HG02571 (cell line): Measurements from ENCODE around the gene ARHGAP40.

Experiments used
- ATAC-seq: cut with Tn5 transposase; IDR thresholded peaks from one replicate; pipeline ENCODE4 v1.9.1; 2021; ENCODE audit warnings: mild to moderate bottlenecking, moderate library complexity; ENCODE audit not compliant: unreplicated experiment

The ARHGAP40 gene

DNA sequence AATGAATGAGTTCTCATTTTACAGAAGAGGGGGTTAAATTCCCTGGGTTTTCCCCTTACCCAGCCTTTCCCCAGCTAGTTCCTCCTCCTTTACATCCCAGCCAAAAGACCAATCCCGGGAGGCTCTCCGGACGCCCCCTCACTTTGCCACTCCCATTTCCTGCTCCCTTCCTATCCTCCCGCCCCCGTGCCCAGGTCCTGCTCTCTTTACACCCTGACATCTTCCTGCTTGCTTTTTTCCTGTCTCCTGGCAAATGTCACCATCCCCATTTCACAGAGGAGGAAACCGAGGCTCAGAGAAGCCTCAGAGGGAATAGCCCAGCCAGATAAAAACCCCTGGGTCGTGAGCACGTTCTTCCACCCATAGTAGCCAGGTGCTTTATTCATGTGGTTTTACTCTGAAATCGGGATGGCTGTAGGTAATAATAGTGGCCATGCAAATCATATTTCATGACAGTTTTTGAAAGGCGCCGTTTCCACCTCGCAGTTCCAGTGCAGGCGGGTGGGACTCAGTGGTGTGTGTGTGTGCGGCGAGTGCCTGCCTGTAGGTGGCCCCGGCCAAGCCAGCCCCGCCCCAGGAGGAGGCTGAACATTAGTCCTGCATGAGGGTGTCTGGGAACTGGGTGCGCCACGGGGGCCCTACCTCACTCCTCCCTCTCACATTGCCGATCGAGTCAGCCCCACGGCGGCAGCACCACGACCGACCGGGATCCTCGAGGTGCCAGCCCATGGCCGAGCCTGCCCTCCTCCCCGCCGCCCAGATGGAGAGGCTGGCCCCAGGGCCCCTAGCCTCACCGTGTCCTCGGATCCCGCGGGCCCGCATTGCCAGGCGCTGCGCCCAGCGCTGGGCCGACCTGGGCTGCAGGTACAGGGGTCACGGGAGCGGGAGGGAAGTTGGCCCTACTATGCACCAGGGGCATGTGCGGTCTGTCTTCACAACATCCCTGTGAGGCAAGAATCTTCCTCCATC lies at the start of gene ARHGAP40:
Gene ARHGAP40, plus strand, starts transcription at position 594 of the 969 bp plus-strand sequence.
- no peak for ATAC-seq

DNA sequence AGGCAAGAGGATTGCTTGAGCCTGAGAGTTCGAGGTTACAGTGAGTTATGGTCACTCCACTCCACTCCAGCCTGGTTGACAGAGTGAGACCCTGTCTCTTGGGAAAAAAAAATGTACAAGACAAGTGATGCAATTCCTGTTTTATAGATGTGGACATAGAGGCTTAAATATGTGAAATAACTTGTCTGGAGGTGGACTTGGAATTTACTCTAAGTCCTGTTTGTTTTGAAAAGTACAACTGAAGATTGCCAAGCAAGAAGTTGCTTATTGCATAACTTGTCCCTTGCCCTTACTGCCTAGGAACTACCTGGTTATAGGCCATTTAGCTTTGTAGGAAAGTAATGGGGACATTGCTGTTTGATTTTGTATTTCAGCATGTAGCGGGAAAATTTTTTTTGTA lies 46.6 kb upstream of the ARHGAP40 start:
- no peak for ATAC-seq

DNA sequence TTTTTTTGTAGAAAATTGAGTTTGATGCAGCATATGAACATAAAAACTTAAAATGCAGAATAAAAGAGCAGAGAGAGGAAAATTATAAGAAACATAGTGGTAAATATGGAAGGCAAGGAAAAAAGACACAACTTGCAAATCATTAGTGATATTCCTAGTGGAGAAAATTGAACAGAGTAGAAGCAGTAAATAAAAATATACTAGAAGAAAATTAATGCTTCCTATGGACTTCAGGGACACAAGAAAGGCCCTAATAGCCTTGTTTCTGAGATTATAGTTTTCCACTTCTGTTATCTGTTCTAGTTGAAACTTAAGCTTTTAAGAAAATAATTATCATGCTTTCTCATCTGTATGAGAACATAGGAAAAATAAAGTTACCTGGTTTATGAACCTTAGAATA lies 46.2 kb upstream of the ARHGAP40 start:
- no peak for ATAC-seq

DNA sequence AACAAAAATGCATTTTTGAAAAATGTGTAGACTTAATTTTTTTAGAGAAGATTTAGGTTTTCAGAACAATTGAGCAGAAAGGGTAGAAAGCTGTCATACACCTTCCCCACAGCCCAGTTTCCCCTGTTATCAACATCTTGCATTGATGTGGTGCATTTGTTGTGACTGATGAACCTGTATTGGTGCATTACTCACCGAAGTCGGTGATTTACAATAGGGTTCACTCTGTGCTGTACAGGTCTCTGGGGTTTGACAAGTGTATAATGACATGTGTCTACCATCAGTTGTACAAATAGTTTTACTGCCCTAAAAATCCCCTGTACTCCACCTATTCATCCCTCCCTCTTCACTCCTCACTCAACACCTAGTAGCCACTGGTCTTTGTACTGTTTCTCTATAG lies 44.4 kb upstream of the ARHGAP40 start:
- ATAC-seq, result no peak

DNA sequence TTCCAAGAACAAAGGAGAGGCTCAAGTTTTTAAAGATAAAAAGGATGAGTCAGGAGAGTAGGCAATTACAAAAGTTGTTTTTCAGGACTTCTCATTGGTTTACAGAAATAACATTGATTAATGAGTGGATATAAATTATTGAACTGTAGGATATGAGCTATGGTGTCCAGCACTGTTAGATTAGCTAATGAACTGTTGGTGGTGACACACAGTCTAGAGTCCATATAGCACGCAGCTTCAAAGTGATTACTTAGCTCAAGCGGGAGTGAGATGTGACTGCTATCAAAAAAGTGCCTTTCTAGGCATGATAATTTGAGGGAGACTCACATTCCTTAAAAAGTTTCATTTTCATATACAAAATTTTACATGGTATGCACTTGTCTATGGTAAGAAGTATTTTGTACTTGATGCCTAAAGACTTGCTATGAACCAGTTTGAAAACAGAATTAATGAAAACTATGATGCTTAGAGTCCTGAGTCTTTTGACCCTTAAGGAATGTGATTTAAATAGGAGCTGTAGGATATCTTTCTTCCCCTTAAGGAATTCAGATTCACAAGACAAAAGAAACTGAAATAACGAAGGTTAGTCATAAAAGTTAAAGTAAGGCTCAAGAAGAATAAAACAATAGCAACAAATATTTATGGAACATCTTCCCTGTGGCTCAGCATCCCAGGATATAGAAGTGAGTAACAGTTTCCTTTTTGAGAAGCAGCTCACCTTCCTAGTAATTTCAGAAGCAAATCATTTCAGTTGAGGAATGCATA lies 42.8 kb upstream of the ARHGAP40 start:
- ATAC-seq, result no peak

DNA sequence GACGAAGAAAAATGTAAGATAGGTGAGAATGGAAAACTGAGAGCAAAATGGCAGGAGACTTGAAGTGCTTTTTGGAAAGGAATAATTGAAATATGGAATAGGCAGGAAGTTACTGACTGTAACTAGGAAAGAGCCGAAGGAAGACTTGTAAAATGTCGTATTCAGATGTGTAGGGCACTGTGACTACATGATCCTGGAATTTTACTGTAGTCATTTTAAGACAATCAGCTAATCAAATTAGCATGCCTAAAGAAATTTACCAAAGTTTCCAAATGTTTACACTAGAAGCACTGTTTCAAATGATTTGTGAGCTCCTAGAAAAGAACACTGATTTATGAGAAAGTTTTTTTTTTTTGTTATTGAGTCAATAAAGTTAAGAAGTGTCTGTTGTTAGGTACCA lies 41.8 kb upstream of the ARHGAP40 start:
- no peak for ATAC-seq

DNA sequence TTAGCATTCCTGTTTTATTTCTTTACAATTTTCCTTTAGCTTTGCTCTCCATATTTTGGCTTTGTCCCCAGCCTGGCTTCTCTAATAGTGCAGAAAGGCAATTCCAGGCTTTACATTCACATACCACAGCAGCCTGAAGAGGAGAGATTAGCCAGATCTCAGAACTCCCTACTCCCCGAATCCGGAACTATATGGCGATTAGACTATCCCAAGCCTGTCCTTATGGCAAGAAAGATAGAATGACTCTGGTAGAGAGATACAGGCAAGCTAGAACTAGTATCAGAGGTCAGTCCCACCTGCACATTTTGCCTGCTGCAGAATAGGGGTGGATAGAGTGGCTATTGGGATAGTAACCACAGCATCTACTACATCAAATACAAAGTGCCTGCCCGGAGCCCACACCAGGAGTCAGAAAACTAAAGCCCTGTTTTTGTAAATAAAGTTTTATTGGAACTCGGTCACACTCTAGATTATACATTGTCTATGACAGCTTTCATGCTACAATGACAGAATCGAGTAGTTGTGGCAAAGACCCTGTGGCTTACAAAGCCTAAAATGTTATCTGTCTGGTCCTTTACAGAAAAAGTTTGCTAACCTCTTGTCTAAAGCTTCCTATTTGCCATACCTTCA lies 37.7 kb upstream of the ARHGAP40 start:
- ATAC-seq, result no peak

DNA sequence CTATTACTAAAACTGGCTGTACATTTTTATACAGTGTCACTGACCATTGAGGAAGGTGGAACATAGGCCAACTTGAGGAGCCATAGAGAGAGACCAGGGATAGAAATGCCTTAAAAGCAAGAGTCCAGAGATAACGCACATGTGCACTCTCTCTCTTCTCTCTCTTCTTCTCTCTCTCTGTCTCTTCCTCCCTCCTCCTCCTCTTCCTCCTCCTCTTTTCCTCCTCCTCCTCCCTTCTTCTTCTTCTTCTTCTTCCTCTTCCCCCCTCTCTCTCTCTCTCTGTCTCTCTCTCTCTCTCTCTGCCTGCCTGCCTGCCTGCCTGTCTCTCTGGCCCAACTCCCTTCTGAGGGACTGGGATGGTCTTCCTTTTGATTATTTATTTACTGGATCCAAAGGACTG lies 36.9 kb upstream of the ARHGAP40 start:
- ATAC-seq, result no peak

DNA sequence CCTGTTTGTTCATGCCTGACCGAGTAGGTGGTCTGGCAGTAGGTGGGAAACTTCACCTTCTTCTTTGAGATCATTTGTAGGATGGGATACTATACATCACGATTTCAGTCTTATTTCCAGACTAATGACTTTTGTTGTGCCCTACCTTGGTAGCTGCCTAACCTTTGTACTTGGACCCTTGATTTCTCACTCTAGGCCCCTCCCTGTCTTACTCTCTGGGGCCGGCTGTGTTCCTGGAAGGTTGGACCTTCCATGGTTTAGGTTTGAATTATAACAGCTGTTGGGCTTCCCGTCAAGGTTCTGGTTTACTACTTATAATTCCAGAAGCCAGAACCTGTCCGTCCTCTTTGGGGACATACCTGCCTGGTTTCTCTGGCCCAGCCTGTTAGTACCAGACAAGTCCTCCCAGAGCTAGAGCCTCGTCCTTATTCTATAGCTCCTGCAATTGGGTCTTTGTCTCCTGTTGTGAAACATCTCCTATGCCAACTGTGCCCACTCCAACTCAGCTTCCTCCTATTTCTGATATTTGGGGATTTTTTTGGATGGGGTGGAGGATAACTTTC lies 35.5 kb upstream of the ARHGAP40 start:
- ATAC-seq, result no peak

DNA sequence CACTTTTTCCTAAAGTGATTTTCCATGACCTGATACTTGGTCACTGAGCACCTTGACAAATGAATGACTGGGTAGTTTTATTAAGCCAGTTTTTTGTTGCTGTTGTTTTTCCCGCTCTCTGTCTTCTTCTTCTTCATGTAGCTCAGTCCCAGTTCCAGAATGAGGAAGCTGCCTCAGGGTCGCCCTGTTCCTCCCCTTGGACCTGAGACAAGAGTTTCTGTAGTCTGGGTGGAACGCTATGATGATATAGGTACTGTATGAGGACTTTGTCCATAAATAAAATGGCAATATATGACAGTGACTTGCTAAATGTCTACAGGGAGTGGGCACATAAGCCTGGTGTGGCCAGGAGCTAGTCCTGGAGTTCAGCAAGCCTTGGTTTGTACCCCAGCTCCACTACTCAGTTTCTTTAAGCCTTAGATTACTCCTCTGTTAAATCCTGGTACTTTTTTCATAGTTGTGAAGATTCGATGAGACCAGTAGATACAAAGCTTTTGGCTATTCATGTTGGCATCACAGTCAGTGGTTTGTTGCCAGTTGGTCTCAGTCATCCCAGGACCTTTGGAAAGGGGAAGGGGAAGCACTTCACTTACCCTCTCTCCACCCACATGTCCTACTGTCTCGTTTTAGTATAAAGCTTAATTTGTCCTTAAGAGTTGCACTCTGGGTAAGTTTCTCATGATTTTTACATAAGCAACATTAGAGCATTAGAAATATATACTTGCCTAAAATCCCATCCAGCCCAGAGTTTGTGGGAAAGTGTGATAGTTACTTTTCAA lies 31.7 kb upstream of the ARHGAP40 start:
- ATAC-seq, result no peak

DNA sequence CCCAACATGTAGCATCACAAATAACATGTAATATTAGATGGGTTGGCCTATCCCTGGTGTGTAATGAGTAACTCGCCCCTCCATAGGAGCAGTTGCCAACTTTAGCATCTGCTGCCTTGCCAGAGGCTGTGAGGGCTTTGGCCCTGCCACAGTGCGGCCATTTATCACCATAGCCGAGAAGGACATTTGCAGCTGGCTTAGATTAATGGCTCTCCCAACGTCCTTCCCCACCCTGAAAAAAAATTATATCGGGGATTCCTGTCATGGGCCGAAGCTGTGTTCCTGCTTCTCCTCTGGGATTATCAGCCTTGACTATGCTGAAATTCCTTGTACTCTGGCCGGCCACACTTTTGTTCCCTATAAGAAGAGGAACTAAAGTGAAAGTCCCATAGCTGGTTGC lies 28.2 kb upstream of the ARHGAP40 start:
- ATAC-seq, result no peak

DNA sequence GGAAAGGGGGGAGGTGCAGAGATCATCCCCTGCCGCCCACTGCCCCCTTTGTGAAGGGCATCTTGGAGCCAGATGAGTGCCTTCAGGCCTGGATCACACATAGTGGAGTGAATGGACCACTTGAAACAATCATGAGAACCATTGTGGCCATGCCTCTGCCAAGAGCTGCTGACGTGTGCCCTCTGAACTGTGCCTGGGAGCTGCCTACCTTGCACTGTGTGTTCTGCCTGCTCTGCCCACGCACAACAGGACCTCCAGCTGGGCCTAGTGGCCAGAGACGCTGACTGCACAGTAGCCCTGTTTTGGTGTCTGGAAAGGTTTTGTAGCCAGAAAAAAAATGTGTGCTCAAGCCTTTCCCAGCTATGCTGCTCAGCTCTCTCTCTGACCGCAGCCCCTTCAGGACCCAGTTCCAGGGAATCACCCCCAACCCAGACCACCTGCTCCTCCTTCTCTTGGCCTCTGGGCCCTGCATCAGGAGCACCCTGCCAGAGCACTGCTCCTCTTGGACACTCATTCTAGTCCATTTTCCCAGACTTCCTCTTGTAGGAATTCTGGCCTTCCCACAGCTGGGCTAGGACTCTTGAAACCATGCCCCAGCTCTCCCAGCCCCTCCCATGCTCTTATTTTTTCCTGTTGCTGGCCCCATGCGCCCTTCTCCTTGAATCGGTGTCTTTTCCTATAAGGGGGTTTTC lies 22.2 kb upstream of the ARHGAP40 start:
- ATAC-seq, result no peak

DNA sequence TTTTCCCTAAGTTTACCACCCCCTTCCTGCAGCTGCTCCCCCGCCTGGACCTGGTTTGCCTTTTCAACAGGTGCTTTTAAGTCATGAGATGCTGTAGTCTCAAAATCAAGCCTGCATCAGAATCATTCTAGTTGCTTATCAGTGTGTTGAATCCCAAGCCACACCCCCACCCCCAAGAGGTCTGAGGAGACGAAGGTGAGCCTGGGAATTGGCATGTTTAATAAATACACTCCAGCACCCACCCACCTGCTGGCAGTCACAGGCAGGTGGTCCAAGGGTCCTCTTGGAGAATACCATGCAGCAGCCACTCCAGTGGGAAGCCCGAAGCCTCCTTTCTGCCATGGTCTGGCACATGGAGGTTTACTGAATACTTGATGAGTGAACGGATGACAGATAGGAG lies 21.7 kb upstream of the ARHGAP40 start:
- ATAC-seq, result no peak

DNA sequence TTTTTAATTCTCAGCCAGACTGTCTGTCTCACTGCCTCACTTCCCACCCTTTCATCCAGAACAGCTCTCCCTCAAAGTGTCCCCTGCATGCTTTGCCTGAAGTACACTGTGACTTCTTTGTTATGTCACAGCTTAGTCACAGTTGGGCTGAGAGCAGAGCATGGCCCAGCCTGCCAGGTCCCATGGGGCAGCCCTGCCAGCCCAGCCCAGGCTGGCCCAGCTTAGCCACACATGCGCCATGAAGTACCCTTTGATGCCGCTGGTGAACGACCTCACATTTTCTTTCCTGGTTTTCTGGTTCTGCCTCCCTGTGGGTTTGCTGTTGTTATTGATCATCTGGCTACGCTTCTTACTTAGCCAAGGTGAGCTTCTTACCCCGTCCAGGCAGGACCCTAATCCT lies 20.6 kb upstream of the ARHGAP40 start, which contains the start of gene ADIG:
Gene ADIG, plus strand, starts transcription at position 185 of the 400 bp plus-strand sequence. Its CDS starts 54 bp downstream, at position 239.
- no peak for ATAC-seq

DNA sequence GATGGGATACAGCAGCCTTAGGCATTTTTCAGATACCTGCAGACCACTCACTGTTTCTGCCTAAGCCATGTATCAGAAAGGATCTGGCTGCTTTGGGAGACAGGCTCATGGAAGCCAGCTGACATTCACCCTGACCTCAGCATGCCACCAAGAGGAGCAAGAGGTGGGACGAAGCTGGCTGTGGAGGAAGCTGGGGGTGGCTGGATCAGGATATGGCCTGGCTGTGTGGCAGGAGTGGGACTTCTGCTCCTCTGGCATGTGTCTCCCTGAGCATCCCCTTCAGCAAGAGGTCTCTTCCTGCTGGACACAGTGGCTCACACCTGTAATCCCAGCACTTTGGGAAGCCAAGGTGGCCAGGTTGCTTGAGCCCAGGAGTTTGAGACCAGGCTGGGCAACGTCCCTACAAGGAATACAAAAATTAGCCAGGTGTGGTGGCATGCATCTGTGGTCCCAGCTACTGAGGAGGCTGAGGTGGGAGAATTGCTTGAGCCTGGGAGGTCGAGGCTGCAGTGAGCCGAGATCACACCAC lies 19.7 kb upstream of the ARHGAP40 start:
- no peak for ATAC-seq

DNA sequence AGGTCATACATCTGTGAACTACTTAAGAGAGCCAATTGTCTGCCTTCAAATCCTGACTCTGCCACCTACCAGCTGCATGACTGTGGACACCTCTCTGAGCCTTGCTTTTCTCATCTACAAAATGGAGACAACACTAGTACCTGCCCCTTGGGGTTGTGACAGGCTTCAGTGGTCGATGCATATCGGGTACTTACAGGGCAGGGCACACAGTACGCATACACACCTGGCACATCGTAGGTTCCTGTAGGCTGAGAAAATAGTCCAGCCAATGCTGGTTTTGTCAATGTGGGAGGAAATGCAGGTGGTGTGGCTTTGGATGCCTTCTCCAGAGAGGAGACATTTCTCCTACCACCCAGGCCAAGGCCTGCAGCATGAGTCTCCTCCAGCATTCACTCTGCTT lies 18.3 kb upstream of the ARHGAP40 start:
- ATAC-seq, result no peak

DNA sequence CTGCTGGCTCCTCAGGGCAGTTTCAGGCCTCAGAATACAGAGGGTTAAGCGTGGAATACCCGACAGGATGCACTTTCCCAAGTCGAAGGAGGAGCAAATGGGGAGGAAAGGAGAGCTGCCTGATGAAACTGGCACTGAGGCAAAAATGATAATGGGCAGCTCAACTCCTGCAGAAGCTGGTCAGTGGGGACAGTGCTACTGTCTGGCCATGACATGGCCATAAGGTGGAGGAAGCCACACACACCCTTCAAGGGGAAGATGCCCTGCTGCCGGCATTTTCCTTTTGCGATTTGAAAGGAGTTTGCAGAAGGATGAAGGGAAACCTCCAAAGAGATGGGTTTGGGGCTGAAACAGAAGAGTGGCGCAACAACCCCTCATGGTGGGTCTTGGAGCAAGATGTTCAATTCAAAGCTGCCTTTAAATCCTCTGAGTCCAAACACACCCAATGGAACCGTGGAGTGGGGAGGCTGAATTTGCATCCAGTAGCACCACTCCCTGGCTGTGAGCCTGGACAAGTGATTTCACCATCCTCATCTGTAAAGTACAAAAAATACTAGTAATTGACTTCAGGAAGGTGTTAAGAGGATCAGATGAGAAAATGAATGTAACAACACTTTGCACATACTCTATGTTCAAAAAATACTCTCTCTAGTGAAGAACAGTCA lies 17.4 kb upstream of the ARHGAP40 start:
- no peak for ATAC-seq

DNA sequence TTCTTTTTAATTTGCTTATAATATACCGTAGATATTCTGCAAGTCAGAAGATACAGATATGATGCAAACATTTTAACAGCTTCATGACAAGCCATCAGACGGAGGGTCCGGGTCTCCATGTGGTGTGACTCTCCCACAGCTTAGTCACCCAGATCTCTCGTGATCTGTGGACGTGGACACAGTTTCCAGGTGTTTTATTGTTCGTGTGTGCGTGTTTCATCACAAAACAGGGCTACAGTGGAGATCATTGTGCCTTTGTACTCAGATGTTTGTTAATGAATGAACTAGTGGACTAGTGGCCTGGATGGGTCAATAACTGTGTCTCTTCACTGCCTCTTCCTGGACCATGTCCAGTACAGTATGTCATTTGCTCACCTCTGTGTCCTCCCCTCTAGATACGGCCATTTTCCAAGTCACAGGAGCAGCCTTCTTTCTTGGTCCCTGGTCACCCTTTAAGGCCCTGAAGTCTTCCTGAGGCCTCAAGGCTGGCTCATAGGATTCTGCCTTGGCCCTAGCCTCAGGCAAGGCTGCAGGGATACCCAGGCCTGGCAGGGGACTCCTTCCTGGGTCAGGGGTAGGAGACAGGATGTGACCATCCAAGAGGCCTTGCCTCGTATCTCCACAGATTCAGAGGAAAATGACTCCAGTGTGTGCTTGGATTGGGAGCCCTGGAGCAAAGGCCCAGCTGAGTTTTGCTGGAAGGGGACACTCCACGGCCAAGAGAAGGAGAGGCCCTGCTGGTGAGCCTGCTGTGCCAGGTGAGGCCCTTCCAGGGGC lies 16.0 kb upstream of the ARHGAP40 start:
- no peak for ATAC-seq
